NB4 (cell line): Measurements from ENCODE around the gene MSI2.

Experiments
- POLR2A ChIP-seq: IDR thresholded peaks from 2 replicates; pipeline ENCODE4 v1.6.1; 2011; ENCODE audit warnings: mild to moderate bottlenecking; ENCODE audit not compliant: insufficient read length; ENCODE audit errors: extremely low read depth
- TF ChIP-seq, protein P1 (sequence below): IDR thresholded peaks from one replicate; pipeline ENCODE4 v1.5.1; 2012; ENCODE audit warnings: low read depth, low read length

DNA sequence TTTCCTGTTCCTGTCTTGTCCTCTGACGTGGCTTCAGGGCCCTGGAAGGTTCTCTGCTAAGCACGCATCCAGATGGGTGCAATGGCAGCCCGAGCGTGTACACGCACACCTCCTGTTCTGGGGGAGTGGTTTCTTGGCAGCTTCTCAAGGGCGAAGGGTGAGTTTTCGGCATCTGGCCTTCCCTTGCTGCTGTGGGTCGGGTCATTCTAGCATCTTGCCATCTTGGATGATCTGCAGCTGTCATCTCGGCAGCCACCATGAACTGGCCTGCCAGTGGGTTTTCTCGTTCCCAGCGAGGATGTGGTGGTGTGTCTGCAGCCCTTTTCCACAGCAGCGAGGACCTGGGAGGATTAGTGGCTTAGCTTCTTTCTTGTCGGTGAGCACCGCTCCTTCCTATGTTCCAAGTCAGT, 10.6 kb downstream of the MSI2 start:
- TF ChIP-seq, protein P1, sequence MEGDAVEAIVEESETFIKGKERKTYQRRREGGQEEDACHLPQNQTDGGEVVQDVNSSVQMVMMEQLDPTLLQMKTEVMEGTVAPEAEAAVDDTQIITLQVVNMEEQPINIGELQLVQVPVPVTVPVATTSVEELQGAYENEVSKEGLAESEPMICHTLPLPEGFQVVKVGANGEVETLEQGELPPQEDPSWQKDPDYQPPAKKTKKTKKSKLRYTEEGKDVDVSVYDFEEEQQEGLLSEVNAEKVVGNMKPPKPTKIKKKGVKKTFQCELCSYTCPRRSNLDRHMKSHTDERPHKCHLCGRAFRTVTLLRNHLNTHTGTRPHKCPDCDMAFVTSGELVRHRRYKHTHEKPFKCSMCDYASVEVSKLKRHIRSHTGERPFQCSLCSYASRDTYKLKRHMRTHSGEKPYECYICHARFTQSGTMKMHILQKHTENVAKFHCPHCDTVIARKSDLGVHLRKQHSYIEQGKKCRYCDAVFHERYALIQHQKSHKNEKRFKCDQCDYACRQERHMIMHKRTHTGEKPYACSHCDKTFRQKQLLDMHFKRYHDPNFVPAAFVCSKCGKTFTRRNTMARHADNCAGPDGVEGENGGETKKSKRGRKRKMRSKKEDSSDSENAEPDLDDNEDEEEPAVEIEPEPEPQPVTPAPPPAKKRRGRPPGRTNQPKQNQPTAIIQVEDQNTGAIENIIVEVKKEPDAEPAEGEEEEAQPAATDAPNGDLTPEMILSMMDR, result no peak
- TF ChIP-seq POLR2A, result no peak
